Right cardiac atrium (tissue), 5 donors: Measurements from ENCODE around the gene PKD1L1. TPM values are rescaled to one million over a fixed set of nuclear protein-coding genes. Genes with fewer than 3 reads are reported as not detected.

Experiments
- ATAC-seq, 2 donors: fragments of 200-7000 bp; cut with Tn5 transposase; one replicate each; pipeline versions ENCODE4 v1.8.0 to v1.9.1; 2020; ENCODE audit warnings: moderate library complexity in 2 of 2, mild to moderate bottlenecking in 1 of 2
- DNase-seq, 3 donors: peaks; one replicate each; pipeline ENCODE4 v3.0.0-alpha.2; 2020
- H3K27ac ChIP-seq: one replicate; pipeline ENCODE4 v1.5.1; 2013; ENCODE audit warnings: mild to moderate bottlenecking, low read length, control low read depth, moderate library complexity
- H3K27me3 ChIP-seq: one replicate; pipeline ENCODE4 v1.6.1; 2013; ENCODE audit not compliant: control insufficient read depth, insufficient read depth
- H3K4me1 ChIP-seq: one replicate; pipeline ENCODE4 v1.6.1; 2013; ENCODE audit warnings: low read length; ENCODE audit not compliant: control insufficient read depth, insufficient read depth
- H3K4me3 ChIP-seq: one replicate; pipeline ENCODE4 v1.5.1; 2013; ENCODE audit warnings: low read length, control low read depth
- H3K9me3 ChIP-seq: one replicate; pipeline ENCODE4 v1.6.1; 2013; ENCODE audit warnings: low read length; ENCODE audit not compliant: control insufficient read depth
- WGBS: extraction: QIAGEN DNeasy Blood & Tissue Kit; methylation state at CpG from one replicate; pipeline ENCODE4 v1.1.7; 2013; 5-methylcytosine and 5-hydroxymethylcytosine counted together
- intact Hi-C, 4 donors: fragments of 100-400 bp; cut with DNase I; formaldehyde crosslinking; loops; one replicate each; pipeline versions ENCODE4 v1.11.0 to v1.14.0; 2022 to 2023
- polyA plus RNA-seq: library from polyadenylated mRNA; stranded (reverse); fragments of 200-250 nt; gene quantifications from one replicate; pipeline ENCODE4 v1.2.3, GENCODE V29; 2013
- total RNA-seq, 4 donors: library from RNA; stranded (reverse); fragmentation: NEBNext Ultra II Directional; extraction: Animal tissue kit (Norgen Biotek cat#: 25700); gene quantifications; one replicate each; pipeline ENCODE4 v1.2.1, GENCODE V29; 2021
- donor health status: healthy with polysubstance abuse.
- donor health status: DM: no; HTN: yes; CAD: no.
- donor health status: DM: no; HTN: no; CAD: no.
- donor health status: DM: no; HTN: yes; CAD: no; lungs with severe emphysema.
- donor health status: DM: yes; HTN: yes; CAD: no.

The PKD1L1 gene
- total and polyA plus RNA-seq, 5 donors: 0.79 to 1.5 (median 0.82) TPM

GRCh38 chr7:47813620-47814260 is 134.5 kb downstream of the PKD1L1 start:
- H3K4me1 ChIP-seq: peaks cover 4% of the 10 kb centered on the region
- DNase-seq (no peak), ATAC-seq (peak; percentile 38 to 54)
- WGBS: 80% methylated on average over 10 of the region's 10 CpGs
- H3K4me3 ChIP-seq: no peak overlapping the region
- no peaks in the 10 kb centered on the region for H3K9me3 ChIP-seq
- intact Hi-C loops: loop anchor here in 2 of 4 donors (10.0 kb wide), 3 partner anchors 369 to 549 kb away; no protein-coding TSS in a partner anchor
- H3K27ac ChIP-seq: no peak overlapping the region
- H3K27me3 ChIP-seq: no peaks in the 10 kb centered on the region

- H3K9me3 ChIP-seq: no peaks in the 10 kb centered on the region
- DNase-seq: no peak
- no peaks in the 10 kb centered on the region for H3K27me3 ChIP-seq
- WGBS: 87% methylated on average over 16 of the region's 16 CpGs
- no peak overlapping the region for H3K4me3 ChIP-seq
- ATAC-seq: no peak
- H3K4me1 ChIP-seq: peaks cover 4% of the 10 kb centered on the region
- H3K27ac ChIP-seq: no peak overlapping the region
- intact Hi-C loops: loop anchor here in 2 of 4 donors (10.0 kb wide), 3 partner anchors 368 to 548 kb away; no protein-coding TSS in a partner anchor
Observed at GRCh38 chr7:47812429-47813136, 135.7 kb downstream of the PKD1L1 start.

GRCh38 chr7:47811632-47812380 is 136.5 kb downstream of the PKD1L1 start:
- DNase-seq: no peak
- ATAC-seq: no peak
- Histone ChIP-seq H3K9me3 (no peaks in the 10 kb centered on the region), H3K27ac (no peak overlapping the region), H3K27me3 (no peaks in the 10 kb centered on the region), H3K4me1 (peaks cover 4% of the 10 kb centered on the region), H3K4me3 (no peak overlapping the region)
- WGBS: 91% methylated on average over 10 of the region's 10 CpGs
- intact Hi-C loops: loop anchor here in 2 of 4 donors (10.0 kb wide), 3 partner anchors 367 to 547 kb away; no protein-coding TSS in a partner anchor

GRCh38 chr7:47809387-47809786 is 138.9 kb downstream of the PKD1L1 start:
- peaks cover 9% of the 10 kb centered on the region for H3K4me1 ChIP-seq
- no peaks in the 10 kb centered on the region for H3K9me3 ChIP-seq
- DNase-seq (no peak), ATAC-seq (no peak)
- no peaks in the 10 kb centered on the region for H3K27me3 ChIP-seq
- H3K27ac ChIP-seq: no peak overlapping the region
- intact Hi-C loops: no loop called here
- 98% methylated on average over 3 of the region's 3 CpGs for WGBS
- H3K4me3 ChIP-seq: no peak overlapping the region

- intact Hi-C loops: no loop called here
- 95% methylated on average over 7 of the region's 7 CpGs for WGBS
- Histone ChIP-seq H3K4me1 (peaks cover 11% of the 10 kb centered on the region), H3K9me3 (no peaks in the 10 kb centered on the region), H3K4me3 (no peak overlapping the region), H3K27me3 (no peaks in the 10 kb centered on the region), H3K27ac (no peak overlapping the region)
- ATAC-seq (no peak), DNase-seq (no peak)
Observed at GRCh38 chr7:47808321-47808720, 139.9 kb downstream of the PKD1L1 start.

GRCh38 chr7:47807756-47808155 is 140.5 kb downstream of the PKD1L1 start:
- intact Hi-C loops: no loop called here
- H3K27ac ChIP-seq: no peak overlapping the region
- H3K4me1 ChIP-seq: peaks cover 11% of the 10 kb centered on the region
- ATAC-seq (no peak), DNase-seq (peak in 1 of 3 donors; percentile 52)
- H3K9me3 ChIP-seq: no peaks in the 10 kb centered on the region
- no peaks in the 10 kb centered on the region for H3K27me3 ChIP-seq
- H3K4me3 ChIP-seq: no peak overlapping the region
- WGBS: 78% methylated on average over 5 of the region's 5 CpGs

- peak overlapping the region; percentile 11 for H3K27ac ChIP-seq
- peaks cover 11% of the 10 kb centered on the region for H3K4me1 ChIP-seq
- peak overlapping the region; percentile 0 for H3K4me3 ChIP-seq
- intact Hi-C loops: no loop called here
- WGBS: 47% methylated on average over 3 of the region's 3 CpGs
- peak in 1 of 3 donors; percentile 40 for DNase-seq
- no peaks in the 10 kb centered on the region for H3K9me3 ChIP-seq
- peak; percentile 50 to 53 for ATAC-seq
- no peaks in the 10 kb centered on the region for H3K27me3 ChIP-seq
Observed at GRCh38 chr7:47807126-47807525, 141.1 kb downstream of the PKD1L1 start.

GRCh38 chr7:47806701-47807103 is 141.6 kb downstream of the PKD1L1 start:
- Histone ChIP-seq H3K4me3 (peak overlapping the region; percentile 0), H3K9me3 (no peaks in the 10 kb centered on the region), H3K4me1 (peaks cover 11% of the 10 kb centered on the region), H3K27me3 (no peaks in the 10 kb centered on the region), H3K27ac (peak overlapping the region; percentile 11)
- intact Hi-C loops: no loop called here
- WGBS: 23% methylated on average over 7 of the region's 7 CpGs
- ATAC-seq (peak; percentile 75 to 89), DNase-seq (peak; percentile 38 to 87 (median 59))

GRCh38 chr7:47804767-47805545 is 143.3 kb downstream of the PKD1L1 start:
- 94% methylated on average over 6 of the region's 6 CpGs for WGBS

GRCh38 chr7:47803846-47804245 is 144.4 kb downstream of the PKD1L1 start:
- ATAC-seq (no peak), DNase-seq (no peak)
- intact Hi-C loops: no loop called here
- Histone ChIP-seq H3K4me3 (no peak overlapping the region), H3K27ac (no peak overlapping the region), H3K27me3 (no peaks in the 10 kb centered on the region), H3K9me3 (no peaks in the 10 kb centered on the region), H3K4me1 (peaks cover 11% of the 10 kb centered on the region)
- 64% methylated on average over 4 of the region's 4 CpGs for WGBS

More at GRCh38 chr7:47804767-47805545, 143.3 kb downstream of the PKD1L1 start:
- ATAC-seq (no peak), DNase-seq (no peak)
- Histone ChIP-seq H3K4me1 (peaks cover 11% of the 10 kb centered on the region), H3K9me3 (no peaks in the 10 kb centered on the region), H3K4me3 (no peak overlapping the region), H3K27me3 (no peaks in the 10 kb centered on the region), H3K27ac (no peak overlapping the region)
- intact Hi-C loops: no loop called here
